ENCODE measurements around the gene CDH4. TPM values are rescaled to one million over a fixed set of nuclear protein-coding genes. Genes with fewer than 3 reads are reported as not detected.

The CDH4 gene
- total and polyA plus RNA-seq, 2 donors (not counting 1 experiment from before 2014, with no cell fraction given), result not detected

GRCh38 chr20:61954276-61955021 is 702.4 kb downstream of the CDH4 start:
- DNase-seq (no peak), ATAC-seq (ENCODE audit: low read depth) (no peak)
- Histone ChIP-seq H4K20me1 (ENCODE audit: control insufficient read depth, insufficient read depth, low read length, poor library complexity, severe bottlenecking) (no peaks in the 10 kb centered on the region), H3K4me3 (ENCODE audit: control extremely low read depth in 1 of 5, extremely low read depth in 1 of 5, insufficient read depth in 1 of 5, low read depth in 2 of 5, low read length in 4 of 5) (no peak overlapping the region), H3K36me3 (replicated peaks in 1 of 2; ENCODE audit: control extremely low read depth in 1 of 2, control insufficient read depth in 1 of 2, extremely low read depth in 1 of 2, insufficient read depth in 2 of 2, low read length in 1 of 2) (no peaks in the 10 kb centered on the region), H3K27me3 (replicated peaks in 1 of 4; ENCODE audit: control extremely low read depth in 1 of 4, control insufficient read depth in 3 of 4, insufficient read depth in 4 of 4, low read length in 3 of 4) (peaks cover 0 to 15% (median 0%) of the 10 kb centered on the region in 4 experiments), H3K9me3 (ENCODE audit: control extremely low read depth in 1 of 3, control insufficient read depth in 2 of 3, insufficient read depth in 1 of 3, low read length in 2 of 3) (peaks cover 0 to 3% (median 0%) of the 10 kb centered on the region in 3 donors), H3K4me1 (ENCODE audit: control insufficient read depth in 2 of 2, insufficient read depth in 2 of 2, low read length in 2 of 2) (no peaks in the 10 kb centered on the region), H3K79me2 (ENCODE audit: control insufficient read depth, insufficient read depth, low read length) (no peaks in the 10 kb centered on the region), H3K9ac (ENCODE audit: low read length) (no peak overlapping the region), H3K27ac (ENCODE audit: low read length in 2 of 2) (no peak overlapping the region), H3K4me2 (replicated peaks; ENCODE audit: low read depth, low read length, poor library complexity, severe bottlenecking) (no peak overlapping the region), H2AFZ (ENCODE audit: insufficient read depth, low read depth, low read length, poor library complexity, severe bottlenecking) (no peak overlapping the region)
- POLR2A ChIA-PET, result no interaction called here
- no peak overlapping the region for H3K4me3 Mint-ChIP-seq
- 68% methylated on average over 11 of the region's 16 CpGs for WGBS (ENCODE audit: insufficient coverage)
- H3K4me1 Mint-ChIP-seq, result no peaks in the 10 kb centered on the region
- intact Hi-C loops (cut with micrococcal nuclease), result no loop called here
- TF ChIP-seq CTCF (IDR thresholded peaks at IDR 0.05) (no peak), EZH2 (IDR thresholded peaks at IDR 0.05; ENCODE audit: borderline replicate concordance, insufficient read depth, low read depth, low read length, poor library complexity, severe bottlenecking) (no peak)
- CTCF ChIA-PET, result no interaction called here
- no peaks in the 10 kb centered on the region for H3K9me3 Mint-ChIP-seq (ENCODE audit: insufficient read depth)
- H3K27me3 Mint-ChIP-seq, result peaks cover 23% of the 10 kb centered on the region
- H3K27ac Mint-ChIP-seq, result no peak overlapping the region

GRCh38 chr20:61955668-61956395 is 703.8 kb downstream of the CDH4 start:
- intact Hi-C loops (cut with micrococcal nuclease), result no loop called here
- CTCF ChIA-PET, result no interaction called here
- Histone ChIP-seq H2AFZ (ENCODE audit: insufficient read depth, low read depth, low read length, poor library complexity, severe bottlenecking) (no peak overlapping the region), H4K20me1 (ENCODE audit: control insufficient read depth, insufficient read depth, low read length, poor library complexity, severe bottlenecking) (no peaks in the 10 kb centered on the region), H3K79me2 (ENCODE audit: control insufficient read depth, insufficient read depth, low read length) (no peaks in the 10 kb centered on the region), H3K9me3 (ENCODE audit: control extremely low read depth in 1 of 3, control insufficient read depth in 2 of 3, insufficient read depth in 1 of 3, low read length in 2 of 3) (no peaks in the 10 kb centered on the region), H3K27me3 (replicated peaks in 1 of 4; ENCODE audit: control extremely low read depth in 1 of 4, control insufficient read depth in 3 of 4, insufficient read depth in 4 of 4, low read length in 3 of 4) (peaks cover 0 to 15% (median 0%) of the 10 kb centered on the region in 4 experiments), H3K4me2 (replicated peaks; ENCODE audit: low read depth, low read length, poor library complexity, severe bottlenecking) (no peak overlapping the region), H3K9ac (ENCODE audit: low read length) (no peak overlapping the region), H3K4me3 (ENCODE audit: control extremely low read depth in 1 of 5, extremely low read depth in 1 of 5, insufficient read depth in 1 of 5, low read depth in 2 of 5, low read length in 4 of 5) (no peak overlapping the region), H3K27ac (ENCODE audit: low read length in 2 of 2) (no peak overlapping the region), H3K4me1 (ENCODE audit: control insufficient read depth in 2 of 2, insufficient read depth in 2 of 2, low read length in 2 of 2) (no peaks in the 10 kb centered on the region), H3K36me3 (replicated peaks in 1 of 2; ENCODE audit: control extremely low read depth in 1 of 2, control insufficient read depth in 1 of 2, extremely low read depth in 1 of 2, insufficient read depth in 2 of 2, low read length in 1 of 2) (no peaks in the 10 kb centered on the region)
- Mint-ChIP-seq H3K4me3 (no peak overlapping the region), H3K27ac (no peak overlapping the region), H3K27me3 (peaks cover 23% of the 10 kb centered on the region), H3K9me3 (ENCODE audit: insufficient read depth) (no peaks in the 10 kb centered on the region), H3K4me1 (no peaks in the 10 kb centered on the region)
- no peak for DNase-seq
- POLR2A ChIA-PET, result no interaction called here
- no peak for ATAC-seq (ENCODE audit: low read depth)
- TF ChIP-seq CTCF (IDR thresholded peaks at IDR 0.05) (no peak), EZH2 (IDR thresholded peaks at IDR 0.05; ENCODE audit: borderline replicate concordance, insufficient read depth, low read depth, low read length, poor library complexity, severe bottlenecking) (no peak)
- no CpG with 5 or more reads among the region's 6 CpGs for WGBS (ENCODE audit: insufficient coverage)

Measured in B cell (primary cell).